Measurements from ENCODE around the gene TBXAS1.

DNA sequence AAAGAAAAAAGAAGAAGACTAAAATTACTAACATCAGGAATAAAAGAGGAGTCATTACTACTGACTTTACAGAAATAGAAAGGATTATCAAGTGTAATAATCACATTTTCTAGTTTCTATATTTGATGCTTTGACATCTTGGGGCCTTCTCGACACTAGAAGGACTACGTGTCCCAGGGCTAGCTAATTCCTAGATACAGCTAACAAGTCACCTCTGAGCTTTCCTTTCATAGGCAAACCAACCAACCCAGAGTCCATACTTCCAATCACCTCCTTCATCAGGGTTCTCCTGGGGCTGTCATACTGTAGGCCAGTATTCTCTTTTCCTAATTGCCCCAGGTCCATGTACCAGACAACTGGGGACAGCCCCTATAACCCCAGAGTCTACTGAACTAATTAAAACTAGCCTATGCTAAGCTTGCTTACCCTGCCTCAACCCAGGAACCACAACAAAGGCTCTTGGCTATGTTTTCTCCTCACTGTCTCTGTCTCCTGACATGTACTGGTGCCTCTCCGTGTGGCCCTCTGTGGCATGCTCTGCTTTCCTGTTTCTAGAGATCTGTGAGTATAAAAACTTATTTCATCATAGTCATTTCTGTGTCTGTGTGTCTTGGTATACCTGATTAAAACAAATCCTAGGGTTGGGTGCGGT is 240.4 kb downstream of the TBXAS1 start:
- TF ChIP-seq CTCF (conservative IDR thresholded peaks at IDR 0.05) = no peak
- TF ChIP-seq EZH2 (IDR thresholded peaks at IDR 0.05; ENCODE audit: low read depth) = no peak
